HAP-1 (cell line): ENCODE results near the gene CYB5D1.

ENCODE experiments used
- DNase-seq, 2 experiments: peaks; one replicate each; pipeline ENCODE4 v3.0.0-alpha.2; 2016 to 2020; ENCODE audit warnings: low spot score in 2 of 2
- H3K27me3 ChIP-seq: fragments of 250-450 bp; sonication (Bioruptor Pico); 2 replicates; pipeline ENCODE4 v1.5.1; 2020; ENCODE audit warnings: low read depth, mild to moderate bottlenecking, moderate library complexity
- H3K36me3 ChIP-seq: fragments of 250-450 bp; sonication (Bioruptor Pico); replicated peaks from 2 replicates; pipeline ENCODE4 v1.5.1; 2020; ENCODE audit warnings: mild to moderate bottlenecking
- H3K4me1 ChIP-seq: fragments of 250-450 bp; sonication (Bioruptor Pico); 2 replicates; pipeline ENCODE4 v1.5.1; 2020; ENCODE audit warnings: mild to moderate bottlenecking
- H3K4me3 ChIP-seq: fragments of 250-450 bp; sonication (Bioruptor Pico); 2 replicates; pipeline ENCODE4 v1.5.1; 2020; ENCODE audit warnings: mild to moderate bottlenecking, moderate library complexity
- H3K9me3 ChIP-seq: fragments of 250-450 bp; sonication (Bioruptor Pico); 2 replicates; pipeline ENCODE4 v1.5.1; 2020; ENCODE audit warnings: mild to moderate bottlenecking, moderate library complexity
- in situ Hi-C: fragments of 300-500 bp; cut with MboI; formaldehyde crosslinking; loops from 3 replicates; pipeline ENCODE4 v1.14.3; 2020; ENCODE audit warnings: low sequenced_read_pairs, inconsistent platforms, mixed read lengths

The CYB5D1 gene

DNA sequence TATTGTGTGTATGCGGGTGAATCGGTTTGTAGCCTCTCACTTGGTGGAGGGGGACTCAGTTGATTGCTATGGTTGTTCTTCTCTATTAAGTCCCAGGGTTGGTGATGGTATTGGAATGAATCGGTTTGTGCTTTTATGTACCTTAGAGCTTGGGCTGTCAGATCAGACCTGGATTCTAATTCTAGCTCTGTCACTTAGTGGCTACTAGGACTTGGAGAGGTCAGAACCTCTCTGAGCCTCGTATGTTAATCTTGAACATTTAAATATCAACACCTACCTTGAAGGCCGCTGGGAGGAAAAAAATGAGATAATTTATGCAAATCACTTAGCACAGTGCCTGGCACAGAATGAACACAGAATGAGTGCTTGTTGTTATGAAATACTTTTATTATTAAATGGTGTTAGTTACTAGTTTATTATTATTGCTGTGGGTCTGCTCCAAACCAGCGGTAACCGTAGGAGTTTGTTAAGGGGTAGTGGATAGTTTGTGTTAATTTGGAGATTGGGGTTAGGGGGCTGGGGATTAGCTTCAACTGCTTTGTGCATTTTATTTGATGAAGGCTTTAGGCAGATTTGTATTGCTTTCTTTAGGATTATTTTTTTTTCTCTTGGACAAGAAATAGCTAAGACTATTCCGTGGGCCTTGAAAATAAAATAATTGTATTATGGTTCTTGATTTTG, 20.3 kb upstream of the CYB5D1 start:
- Histone ChIP-seq H3K4me3 (peak overlapping the region; percentile 55), H3K36me3 (0 out of 2 replicates have a peak, but pooled peaks cover 5% of the 10 kb centered on the region), H3K4me1 (peaks cover 40% of the 10 kb centered on the region), H3K9me3 (no peaks in the 10 kb centered on the region), H3K27me3 (no peaks in the 10 kb centered on the region)
- peak in 1 of 2 experiments; percentile 30 for DNase-seq
- in situ Hi-C loops, result no loop called here

GRCh38 chr17:7838090-7839075, 19.4 kb upstream of the CYB5D1 start:
- Histone ChIP-seq H3K4me1 (peaks cover 39% of the 10 kb centered on the region), H3K27me3 (no peaks in the 10 kb centered on the region), H3K4me3 (peak overlapping the region; percentile 55), H3K36me3 (0 out of 2 replicates have a peak, but pooled peaks cover 5% of the 10 kb centered on the region), H3K9me3 (no peaks in the 10 kb centered on the region)
- DNase-seq, result peak; percentile 75 to 82
- in situ Hi-C loops, result no loop called here

DNA sequence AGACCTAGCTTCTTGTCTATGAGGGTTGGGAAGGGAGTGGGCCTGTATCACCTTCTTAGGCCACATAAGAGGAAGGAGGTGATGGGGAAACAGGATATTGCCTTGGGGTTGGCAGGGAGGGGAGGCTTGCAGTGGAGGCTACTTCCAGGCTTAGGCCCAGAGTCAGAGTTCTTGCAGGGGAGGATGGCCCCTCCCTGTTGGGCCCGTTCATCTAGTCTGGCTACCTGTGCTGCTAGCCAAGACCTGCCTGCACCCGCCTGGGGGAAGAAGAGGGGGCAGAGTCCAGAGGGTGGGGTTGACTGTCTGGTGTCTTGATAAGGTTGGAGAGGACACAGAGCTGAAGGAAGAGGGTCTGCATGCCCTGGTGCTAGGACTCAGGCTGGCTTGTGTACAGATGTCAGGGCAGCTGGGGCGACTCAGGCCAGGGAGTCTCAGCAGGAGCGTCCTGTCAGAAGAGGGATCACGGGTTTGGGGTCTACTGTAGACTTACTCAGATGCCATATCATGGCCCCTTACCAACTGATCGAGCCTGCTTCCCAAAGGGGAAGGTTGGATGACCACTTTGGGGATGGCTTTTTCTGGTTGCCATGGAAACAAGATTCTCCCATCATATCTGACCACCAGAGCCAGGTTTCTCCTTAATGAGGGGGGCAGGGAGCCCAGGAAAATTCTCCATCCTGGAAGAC, 18.5 kb upstream of the CYB5D1 start:
- Histone ChIP-seq H3K27me3 (no peaks in the 10 kb centered on the region), H3K4me1 (peaks cover 36% of the 10 kb centered on the region), H3K36me3 (0 out of 2 replicates have a peak, but pooled peaks cover 5% of the 10 kb centered on the region), H3K4me3 (no peak overlapping the region), H3K9me3 (no peaks in the 10 kb centered on the region)
- no peak for DNase-seq
- in situ Hi-C loops, result no loop called here

- Histone ChIP-seq H3K4me3 (no peak overlapping the region), H3K27me3 (no peaks in the 10 kb centered on the region), H3K9me3 (no peaks in the 10 kb centered on the region), H3K4me1 (peaks cover 36% of the 10 kb centered on the region), H3K36me3 (0 out of 2 replicates have a peak, but pooled peaks cover 5% of the 10 kb centered on the region)
- DNase-seq, result peak in 1 of 2 experiments; percentile 28
- in situ Hi-C loops, result no loop called here
Observed at GRCh38 chr17:7839876-7840261, 17.9 kb upstream of the CYB5D1 start.

DNA sequence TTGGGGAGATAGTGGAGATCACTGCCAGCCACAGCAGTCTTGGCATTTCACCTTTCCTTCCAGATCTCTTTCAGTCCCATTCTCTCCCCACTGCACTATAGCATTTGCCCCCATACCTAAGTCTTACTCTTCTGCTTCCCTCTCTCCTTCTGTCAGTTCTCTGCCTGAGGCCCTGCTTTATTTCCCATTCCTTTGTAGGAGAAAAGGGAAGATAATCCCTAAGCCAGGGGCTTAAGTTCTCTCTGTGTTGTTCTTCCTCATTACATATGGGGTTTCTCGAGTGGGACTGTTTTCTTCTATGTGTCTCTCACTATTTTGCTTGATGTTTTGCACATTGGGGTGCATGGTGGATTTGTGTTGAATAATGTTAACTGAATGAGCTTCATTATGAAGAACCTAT, 17.4 kb upstream of the CYB5D1 start:
- peaks cover 36% of the 10 kb centered on the region for H3K4me1 ChIP-seq
- in situ Hi-C loops, result no loop called here
- peak in 1 of 2 experiments; percentile 54 for DNase-seq
- H3K36me3 ChIP-seq, result 0 out of 2 replicates have a peak, but pooled peaks cover 5% of the 10 kb centered on the region
- no peaks in the 10 kb centered on the region for H3K27me3 ChIP-seq
- H3K4me3 ChIP-seq, result no peak overlapping the region
- no peaks in the 10 kb centered on the region for H3K9me3 ChIP-seq

DNA sequence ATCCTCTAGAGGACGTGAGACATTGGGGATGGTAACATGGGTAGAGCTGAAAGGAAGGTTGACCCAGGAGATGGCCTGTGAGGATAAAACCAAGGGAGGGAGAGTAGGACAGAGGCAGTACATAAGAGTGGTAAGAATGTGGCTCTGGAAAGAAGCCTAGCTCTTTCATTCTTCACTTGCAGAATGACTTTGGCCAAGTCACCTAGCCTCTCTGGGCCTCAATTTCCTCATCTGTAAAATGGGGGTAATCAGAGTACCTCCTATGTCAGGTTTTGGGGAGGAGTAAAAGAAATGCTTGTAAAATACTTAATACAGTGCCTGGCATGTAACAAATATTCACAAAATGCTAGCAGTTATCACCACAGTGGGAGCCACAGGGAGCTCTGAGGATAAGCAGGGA, 16.9 kb upstream of the CYB5D1 start:
- in situ Hi-C loops, result no loop called here
- H3K4me3 ChIP-seq, result peak overlapping the region; percentile 76
- H3K27me3 ChIP-seq, result no peaks in the 10 kb centered on the region
- H3K4me1 ChIP-seq, result peaks cover 36% of the 10 kb centered on the region
- H3K36me3 ChIP-seq, result 0 out of 2 replicates have a peak, but pooled peaks cover 7% of the 10 kb centered on the region
- no peak for DNase-seq
- no peaks in the 10 kb centered on the region for H3K9me3 ChIP-seq

DNA sequence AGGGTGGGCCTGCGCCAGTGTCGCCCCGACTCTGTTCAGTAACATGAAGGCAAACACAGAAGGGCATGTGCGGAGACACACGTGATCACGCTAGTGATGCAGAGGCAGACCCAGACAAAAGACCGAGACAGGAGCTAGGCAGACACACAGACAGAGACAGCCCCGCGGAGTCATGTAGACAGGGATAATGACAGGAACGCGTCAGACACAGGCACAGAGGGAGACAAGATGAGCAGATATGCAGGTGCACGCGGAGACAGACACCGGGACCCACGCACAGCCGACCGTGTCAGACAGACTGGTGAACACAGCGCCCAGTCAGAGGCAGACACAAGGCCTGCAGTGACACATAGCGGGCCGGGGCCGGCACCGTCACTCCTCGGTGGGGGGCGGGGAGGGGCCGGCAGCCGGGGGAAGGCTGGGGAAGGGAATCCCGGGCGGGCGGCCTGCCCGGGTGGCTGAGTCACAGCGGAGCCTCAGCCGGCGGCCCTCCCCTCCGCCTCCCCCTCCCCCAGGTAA, 16.3 kb upstream of the CYB5D1 start:
- peak; percentile 27 to 73 for DNase-seq
- no peaks in the 10 kb centered on the region for H3K9me3 ChIP-seq
- no peaks in the 10 kb centered on the region for H3K27me3 ChIP-seq
- H3K4me3 ChIP-seq, result peak overlapping the region; percentile 76
- H3K4me1 ChIP-seq, result peaks cover 36% of the 10 kb centered on the region
- 0 out of 2 replicates have a peak, but pooled peaks cover 7% of the 10 kb centered on the region for H3K36me3 ChIP-seq
- in situ Hi-C loops, result no loop called here

DNA sequence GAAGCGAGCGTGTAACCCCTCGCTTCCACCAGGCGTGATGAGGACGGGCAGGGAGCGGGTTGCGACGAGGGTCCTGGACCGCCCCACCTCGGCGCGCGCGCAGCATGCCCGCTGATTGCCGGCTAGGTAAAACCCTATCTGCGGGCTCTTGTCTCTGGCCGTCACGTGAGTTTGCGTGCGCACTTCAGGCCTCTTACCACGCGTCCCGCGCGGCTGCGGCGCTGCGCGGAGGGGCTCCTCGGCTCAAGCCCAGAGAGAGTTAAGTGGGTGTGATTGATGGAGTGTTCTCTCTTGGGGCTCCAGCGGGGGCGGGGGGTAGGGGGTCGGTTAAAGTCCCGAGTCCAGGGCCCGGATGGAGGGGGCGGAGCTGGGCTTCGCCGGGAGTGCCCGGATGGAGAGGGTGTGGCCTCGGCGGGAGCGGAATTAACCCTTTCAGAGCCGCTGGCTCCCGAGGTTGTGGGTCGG, 15.9 kb upstream of the CYB5D1 start:
- peak; percentile 82 to 95 for DNase-seq
- Histone ChIP-seq H3K36me3 (peaks cover 7% of the 10 kb centered on the region; the same call in 1 of the 2 replicates), H3K27me3 (no peaks in the 10 kb centered on the region), H3K4me1 (peaks cover 34% of the 10 kb centered on the region), H3K4me3 (peak overlapping the region; percentile 76), H3K9me3 (no peaks in the 10 kb centered on the region)
- in situ Hi-C loops, result no loop called here

GRCh38 chr17:7842380-7843256, 15.2 kb upstream of the CYB5D1 start:
- in situ Hi-C loops, result no loop called here
- peak overlapping the region; percentile 76 for H3K4me3 ChIP-seq
- no peaks in the 10 kb centered on the region for H3K27me3 ChIP-seq
- peak; percentile 14 to 61 for DNase-seq
- H3K4me1 ChIP-seq, result peaks cover 29% of the 10 kb centered on the region
- peaks cover 7% of the 10 kb centered on the region; the same call in 1 of the 2 replicates for H3K36me3 ChIP-seq
- H3K9me3 ChIP-seq, result no peaks in the 10 kb centered on the region

DNA sequence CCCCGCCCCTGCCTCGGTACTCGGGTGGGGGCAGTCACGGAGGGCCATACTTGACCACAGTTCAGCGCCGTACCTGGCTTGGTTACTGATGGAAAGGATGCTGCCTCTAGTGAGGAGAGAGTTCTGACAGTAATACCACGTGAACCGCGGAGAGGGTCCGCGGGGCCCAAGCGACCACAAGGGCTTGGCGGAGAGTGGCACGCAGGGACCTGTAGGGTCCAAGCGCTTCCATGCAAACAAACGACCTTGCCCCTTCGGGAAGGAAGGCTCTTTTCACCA, 14.6 kb upstream of the CYB5D1 start:
- H3K9me3 ChIP-seq, result no peaks in the 10 kb centered on the region
- H3K36me3 ChIP-seq, result peaks cover 10% of the 10 kb centered on the region
- H3K27me3 ChIP-seq, result no peaks in the 10 kb centered on the region
- in situ Hi-C loops, result no loop called here
- DNase-seq, result no peak
- peaks cover 26% of the 10 kb centered on the region for H3K4me1 ChIP-seq
- peak overlapping the region; percentile 76 for H3K4me3 ChIP-seq

- peak; percentile 91 to 94 for DNase-seq
- Histone ChIP-seq H3K36me3 (peaks cover 11% of the 10 kb centered on the region), H3K4me1 (peaks cover 22% of the 10 kb centered on the region), H3K27me3 (no peaks in the 10 kb centered on the region), H3K4me3 (peak overlapping the region; percentile 76), H3K9me3 (no peaks in the 10 kb centered on the region)
- in situ Hi-C loops, result no loop called here
Observed at GRCh38 chr17:7843536-7844291, 14.1 kb upstream of the CYB5D1 start.
